ENCODE measurements around the gene HOXB4. TPM values are rescaled to one million over a fixed set of nuclear protein-coding genes. Genes with fewer than 3 reads are reported as not detected.

The HOXB4 gene
- total RNA-seq, 1 donor from 2014 or later, result not detected

- DNase-seq (ENCODE audit: low read depth) (no peak), FAIRE-seq (no peak)
- TF ChIP-seq CTCF (IDR thresholded peaks at IDR 0.05; ENCODE audit: insufficient read depth, low read length, severe bottlenecking), result no peak
- no peaks in the 10 kb centered on the region for H3K36me3 ChIP-seq (ENCODE audit: control insufficient read depth, insufficient read depth, low read length)
- H3K4me3 ChIP-seq (ENCODE audit: low read depth, low read length), result no peak overlapping the region
- H3K27me3 ChIP-seq (ENCODE audit: control insufficient read depth, insufficient read depth, low read length), result peaks cover 90% of the 10 kb centered on the region
Measured at GRCh38 chr17:48603959-48604769, 26.0 kb upstream of the HOXB4 start.

- peaks cover 95% of the 10 kb centered on the region for H3K27me3 ChIP-seq (ENCODE audit: control insufficient read depth, insufficient read depth, low read length)
- FAIRE-seq, result no peak
- H3K4me3 ChIP-seq (ENCODE audit: low read depth, low read length), result no peak overlapping the region
Measured at GRCh38 chr17:48601539-48602425, 23.6 kb upstream of the HOXB4 start.

GRCh38 chr17:48601207-48601538 lies 23.0 kb upstream of the HOXB4 start:
- H3K27me3 ChIP-seq (ENCODE audit: control insufficient read depth, insufficient read depth, low read length), result peaks cover 95% of the 10 kb centered on the region
- H3K36me3 ChIP-seq (ENCODE audit: control insufficient read depth, insufficient read depth, low read length), result no peaks in the 10 kb centered on the region
- no peak overlapping the region for H3K4me3 ChIP-seq (ENCODE audit: low read depth, low read length)
- DNase-seq (ENCODE audit: low read depth), result no peak
- TF ChIP-seq CTCF (IDR thresholded peaks at IDR 0.05; ENCODE audit: insufficient read depth, low read length, severe bottlenecking), result no peak
- no peak for FAIRE-seq

More at GRCh38 chr17:48601539-48602425, 23.6 kb upstream of the HOXB4 start:
- no peak for TF ChIP-seq CTCF (IDR thresholded peaks at IDR 0.05; ENCODE audit: insufficient read depth, low read length, severe bottlenecking)
- DNase-seq (ENCODE audit: low read depth), result no peak
- H3K36me3 ChIP-seq (ENCODE audit: control insufficient read depth, insufficient read depth, low read length), result no peaks in the 10 kb centered on the region

GRCh38 chr17:48600244-48601098 lies 22.3 kb upstream of the HOXB4 start:
- DNase-seq (ENCODE audit: low read depth), result no peak
- Histone ChIP-seq H3K27me3 (ENCODE audit: control insufficient read depth, insufficient read depth, low read length) (peaks cover 94% of the 10 kb centered on the region), H3K36me3 (ENCODE audit: control insufficient read depth, insufficient read depth, low read length) (no peaks in the 10 kb centered on the region), H3K4me3 (ENCODE audit: low read depth, low read length) (no peak overlapping the region)
- TF ChIP-seq CTCF (IDR thresholded peaks at IDR 0.05; ENCODE audit: insufficient read depth, low read length, severe bottlenecking), result no peak
- FAIRE-seq, result no peak

GRCh38 chr17:48599354-48599753 lies 21.2 kb upstream of the HOXB4 start:
- DNase-seq (ENCODE audit: low read depth) (no peak), FAIRE-seq (no peak)
- TF ChIP-seq CTCF (IDR thresholded peaks at IDR 0.05; ENCODE audit: insufficient read depth, low read length, severe bottlenecking), result no peak
- H3K27me3 ChIP-seq (ENCODE audit: control insufficient read depth, insufficient read depth, low read length), result peaks cover 94% of the 10 kb centered on the region
- H3K36me3 ChIP-seq (ENCODE audit: control insufficient read depth, insufficient read depth, low read length), result no peaks in the 10 kb centered on the region
- no peak overlapping the region for H3K4me3 ChIP-seq (ENCODE audit: low read depth, low read length)
